ENCODE measurements around the gene RUFY4.
A peak's percentile ranks its signal among the peaks of the same experiment; 100 is the strongest.
"Not testable (repeated sequence)": the region's sequence is repeated elsewhere in the genome, so short reads cannot be mapped to it uniquely, and the experiment has no call there.

The RUFY4 gene

GRCh38 chr2:218036371-218036770, 32.7 kb upstream of the RUFY4 start:
- peak; percentile 14 for TF ChIP-seq CTCF (IDR thresholded peaks at IDR 0.05; ENCODE audit: low read length, missing control alignments)
- no peak overlapping the region for H3K4me3 ChIP-seq (replicated peaks; ENCODE audit: low read depth, low read length)
- DNase-seq (ENCODE audit: low read depth), result no peak

GRCh38 chr2:218039171-218039570, 29.9 kb upstream of the RUFY4 start:
- H3K4me3 ChIP-seq (replicated peaks; ENCODE audit: low read depth, low read length), result no peak overlapping the region
- TF ChIP-seq CTCF (IDR thresholded peaks at IDR 0.05; ENCODE audit: low read length, missing control alignments), result no peak
- DNase-seq (ENCODE audit: low read depth), result no peak

- no peak overlapping the region for H3K4me3 ChIP-seq (replicated peaks; ENCODE audit: low read depth, low read length)
- TF ChIP-seq CTCF (IDR thresholded peaks at IDR 0.05; ENCODE audit: low read length, missing control alignments), result no peak
- DNase-seq (ENCODE audit: low read depth), result no peak
Observed at GRCh38 chr2:218040883-218041282, 28.2 kb upstream of the RUFY4 start.

- no peak for DNase-seq (ENCODE audit: low read depth)
- TF ChIP-seq CTCF (IDR thresholded peaks at IDR 0.05; ENCODE audit: low read length, missing control alignments), result no peak
- no peak overlapping the region for H3K4me3 ChIP-seq (replicated peaks; ENCODE audit: low read depth, low read length)
Observed at GRCh38 chr2:218041302-218042168, 27.5 kb upstream of the RUFY4 start.

- TF ChIP-seq CTCF (IDR thresholded peaks at IDR 0.05; ENCODE audit: low read length, missing control alignments), result no peak
- no peak overlapping the region for H3K4me3 ChIP-seq (replicated peaks; ENCODE audit: low read depth, low read length)
- DNase-seq (ENCODE audit: low read depth), result no peak
Observed at GRCh38 chr2:218043100-218043499, 26.0 kb upstream of the RUFY4 start.

GRCh38 chr2:218043701-218044109, 25.3 kb upstream of the RUFY4 start:
- no peak overlapping the region for H3K4me3 ChIP-seq (replicated peaks; ENCODE audit: low read depth, low read length)
- no peak for DNase-seq (ENCODE audit: low read depth)
- no peak for TF ChIP-seq CTCF (IDR thresholded peaks at IDR 0.05; ENCODE audit: low read length, missing control alignments)

GRCh38 chr2:218044599-218044998, 24.5 kb upstream of the RUFY4 start:
- DNase-seq (ENCODE audit: low read depth); H3K4me3 ChIP-seq (replicated peaks; ENCODE audit: low read depth, low read length): not testable (repeated sequence)

Measured in fibroblast of pulmonary artery (primary cell).